RKO (cell line): ENCODE measurements around the gene DAP.

Experiments
- DNase-seq: peaks from one replicate; pipeline ENCODE4 v3.0.0-alpha.2; 2016; ENCODE audit warnings: low spot score

Gene DAP

DNA sequence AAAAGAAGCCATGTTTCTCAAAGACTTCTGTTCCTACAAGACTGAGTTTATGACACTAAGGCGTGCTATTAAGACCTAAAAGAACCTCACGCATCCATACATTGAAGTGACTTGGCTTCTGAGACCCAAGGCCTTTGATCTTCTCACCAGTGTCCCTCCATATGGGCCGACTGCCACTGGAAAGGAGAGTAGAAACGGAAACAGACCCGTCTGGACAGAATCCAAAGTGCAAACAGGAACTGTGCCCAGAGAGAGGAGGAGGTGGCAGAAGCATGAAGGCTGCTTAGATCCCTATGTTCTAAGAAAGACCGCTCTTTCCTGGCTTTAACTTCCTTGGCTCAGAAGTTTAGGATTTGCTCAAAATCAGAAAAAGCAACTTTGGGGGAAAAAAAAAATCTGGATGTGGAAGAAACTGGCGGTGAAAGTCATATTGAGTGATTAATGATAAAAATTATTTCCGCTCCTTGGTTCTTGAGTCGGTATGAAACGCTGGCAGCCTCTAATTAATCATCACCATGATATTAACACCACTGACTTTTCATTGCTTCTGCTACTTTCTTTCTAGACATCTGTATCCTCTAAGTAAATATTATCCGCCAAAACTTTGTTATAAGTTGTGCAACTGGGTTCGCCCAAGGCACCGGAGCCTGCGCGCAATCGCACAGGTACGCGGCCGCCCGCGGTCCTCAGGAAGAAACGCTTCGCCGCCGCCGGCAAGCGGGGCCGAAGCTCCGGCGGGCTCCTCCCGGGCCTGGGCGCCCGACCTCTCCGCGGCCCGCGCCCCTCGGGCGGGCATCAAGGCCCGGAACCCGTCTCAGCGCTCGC, 726 bp downstream of the DAP start:
- DNase-seq: peak; percentile 74

DNA sequence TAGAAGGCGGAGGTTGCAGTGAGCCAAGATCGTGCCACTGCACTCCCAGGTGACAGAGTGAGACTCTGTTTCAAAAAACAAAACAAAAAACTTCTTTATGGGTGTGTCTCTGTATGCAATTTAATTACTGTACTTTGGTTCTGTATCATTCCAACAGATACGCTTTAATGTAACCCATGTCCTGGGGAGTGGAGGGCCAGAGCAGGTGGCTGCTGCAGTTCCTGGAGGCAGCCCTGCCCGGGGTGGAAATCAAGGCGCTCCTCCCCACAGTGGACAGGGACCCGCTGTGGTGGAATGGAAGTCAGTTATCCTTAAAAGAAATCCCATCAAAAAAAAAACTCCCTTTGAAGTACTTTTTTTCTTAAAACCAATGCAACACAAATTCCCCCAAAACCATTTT, 1.9 kb downstream of the DAP start:
- no peak for DNase-seq

DNA sequence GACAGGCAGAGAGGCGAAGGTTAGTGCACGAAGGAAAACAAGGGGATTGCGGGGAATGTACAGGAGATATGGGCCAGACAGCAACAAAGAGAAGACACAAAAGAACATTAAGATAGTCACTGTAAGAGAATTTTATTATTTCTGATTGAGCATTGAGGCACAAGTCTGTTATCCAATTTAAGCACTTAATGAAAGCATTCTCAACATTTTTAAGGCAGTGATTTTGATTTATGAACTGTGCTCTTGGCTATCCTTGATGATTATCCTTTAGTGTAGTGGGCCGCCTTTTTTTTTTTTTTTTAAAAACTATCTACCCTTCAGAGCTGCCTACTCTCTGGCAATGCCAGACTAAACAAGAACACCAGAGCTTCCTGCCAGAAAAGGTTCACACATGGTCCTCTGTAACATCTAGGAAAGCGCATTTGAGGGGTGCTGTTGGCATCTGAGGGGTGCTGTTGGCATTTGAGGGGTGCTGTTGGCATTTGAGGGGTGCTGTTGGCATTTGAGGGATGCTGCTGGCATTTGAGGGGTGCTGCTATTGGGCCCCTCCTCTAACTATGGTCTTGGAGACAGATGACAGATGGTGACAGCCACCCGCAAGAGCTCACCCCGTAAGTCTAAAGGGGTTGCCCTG, 3.0 kb downstream of the DAP start:
- no peak for DNase-seq

DNA sequence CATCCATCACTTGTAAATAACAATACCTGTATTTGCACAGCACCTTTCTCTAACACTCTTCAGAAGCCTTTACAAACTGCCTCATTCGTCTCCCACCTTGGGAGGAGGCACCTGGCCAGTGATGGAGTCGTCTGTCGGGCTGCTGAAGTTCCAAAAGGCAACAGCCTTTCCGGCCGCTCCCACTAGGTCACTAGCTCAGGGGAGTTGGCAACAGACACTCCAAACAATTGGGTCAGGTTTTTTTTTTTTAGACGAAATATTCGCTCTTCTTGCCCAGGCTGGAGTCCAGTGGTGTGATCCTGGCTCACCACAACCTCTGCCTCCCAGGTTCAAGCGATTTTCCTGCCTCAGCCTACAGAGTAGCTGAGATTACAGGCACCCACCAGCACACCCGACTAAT, 4.0 kb downstream of the DAP start:
- DNase-seq: no peak

DNA sequence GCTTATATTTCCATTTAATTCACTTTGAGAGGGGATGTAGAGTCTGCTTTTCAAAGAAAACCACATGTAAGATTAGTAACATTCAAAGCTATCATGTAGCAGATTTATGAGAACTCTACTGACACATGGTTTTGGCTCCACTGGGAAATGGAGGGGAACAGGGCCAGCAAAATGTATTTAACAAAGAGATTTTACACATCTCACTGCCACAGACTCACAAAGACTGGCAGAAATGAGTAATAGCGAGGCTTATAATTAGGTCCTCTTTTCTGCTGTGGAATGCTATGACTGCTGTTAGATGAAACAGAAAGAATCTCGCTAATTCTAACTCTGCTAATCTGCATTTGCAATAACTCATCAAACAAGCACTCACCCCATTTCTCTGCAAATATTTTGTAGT, 4.5 kb downstream of the DAP start:
- DNase-seq: no peak

DNA sequence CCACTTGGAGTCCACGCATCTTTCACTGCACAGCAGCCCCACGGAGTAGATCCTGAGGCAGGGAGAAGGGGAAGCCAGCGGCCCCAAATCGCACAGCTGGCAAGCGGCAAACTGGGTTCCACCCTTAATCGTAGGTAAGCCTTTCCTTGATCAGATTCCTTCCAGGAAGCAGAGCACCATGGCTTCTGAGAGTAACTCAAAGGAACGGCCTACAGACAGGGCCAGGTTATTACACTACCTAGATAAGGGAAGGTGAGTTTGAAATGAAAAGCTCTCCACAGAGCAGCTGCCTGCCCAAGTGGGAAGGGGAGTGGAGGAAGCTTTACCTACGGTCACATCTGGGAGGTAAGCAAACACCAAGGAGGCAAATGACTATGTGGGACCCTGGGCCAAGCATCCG, 7.9 kb downstream of the DAP start:
- no peak for DNase-seq

DNA sequence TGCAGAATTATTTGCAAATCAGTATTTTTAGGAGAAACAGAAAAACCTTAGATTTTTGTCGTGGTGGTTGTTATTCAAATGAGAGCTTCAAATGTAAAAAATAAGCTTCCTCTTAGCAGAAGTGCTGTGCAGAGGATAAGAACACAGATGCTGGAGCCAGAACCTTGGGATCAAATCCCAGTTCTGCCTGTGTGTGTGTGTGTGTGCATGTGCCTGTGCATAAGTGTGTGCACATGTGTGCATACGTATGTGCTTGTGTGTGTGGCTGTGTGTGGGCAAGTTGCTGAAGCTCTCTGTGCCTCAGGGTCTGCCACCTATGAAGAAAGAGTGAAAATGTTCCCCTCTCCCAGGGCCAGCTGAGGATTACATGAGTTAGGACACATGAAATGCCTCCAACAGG, 8.6 kb downstream of the DAP start:
- DNase-seq: no peak

DNA sequence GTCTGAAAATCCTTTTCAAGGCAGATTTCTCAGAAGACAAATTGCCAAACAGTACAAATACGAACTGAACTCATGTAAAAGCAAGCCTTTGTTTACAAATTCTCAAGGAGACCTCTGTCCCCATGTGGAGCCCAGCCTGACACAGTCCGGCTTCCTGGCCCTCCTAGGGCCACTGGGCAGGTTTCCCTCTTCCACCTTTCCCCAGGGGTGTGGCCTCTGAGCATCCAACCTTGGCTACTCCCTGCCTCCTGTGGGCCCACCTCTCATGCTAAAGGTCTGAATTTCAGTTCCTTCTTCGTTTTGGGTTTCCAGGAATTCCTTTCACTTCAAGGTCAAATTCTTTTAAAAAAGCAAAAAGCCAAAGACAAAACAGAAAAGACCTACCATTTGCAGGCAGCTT, 10.1 kb downstream of the DAP start:
- no peak for DNase-seq

DNA sequence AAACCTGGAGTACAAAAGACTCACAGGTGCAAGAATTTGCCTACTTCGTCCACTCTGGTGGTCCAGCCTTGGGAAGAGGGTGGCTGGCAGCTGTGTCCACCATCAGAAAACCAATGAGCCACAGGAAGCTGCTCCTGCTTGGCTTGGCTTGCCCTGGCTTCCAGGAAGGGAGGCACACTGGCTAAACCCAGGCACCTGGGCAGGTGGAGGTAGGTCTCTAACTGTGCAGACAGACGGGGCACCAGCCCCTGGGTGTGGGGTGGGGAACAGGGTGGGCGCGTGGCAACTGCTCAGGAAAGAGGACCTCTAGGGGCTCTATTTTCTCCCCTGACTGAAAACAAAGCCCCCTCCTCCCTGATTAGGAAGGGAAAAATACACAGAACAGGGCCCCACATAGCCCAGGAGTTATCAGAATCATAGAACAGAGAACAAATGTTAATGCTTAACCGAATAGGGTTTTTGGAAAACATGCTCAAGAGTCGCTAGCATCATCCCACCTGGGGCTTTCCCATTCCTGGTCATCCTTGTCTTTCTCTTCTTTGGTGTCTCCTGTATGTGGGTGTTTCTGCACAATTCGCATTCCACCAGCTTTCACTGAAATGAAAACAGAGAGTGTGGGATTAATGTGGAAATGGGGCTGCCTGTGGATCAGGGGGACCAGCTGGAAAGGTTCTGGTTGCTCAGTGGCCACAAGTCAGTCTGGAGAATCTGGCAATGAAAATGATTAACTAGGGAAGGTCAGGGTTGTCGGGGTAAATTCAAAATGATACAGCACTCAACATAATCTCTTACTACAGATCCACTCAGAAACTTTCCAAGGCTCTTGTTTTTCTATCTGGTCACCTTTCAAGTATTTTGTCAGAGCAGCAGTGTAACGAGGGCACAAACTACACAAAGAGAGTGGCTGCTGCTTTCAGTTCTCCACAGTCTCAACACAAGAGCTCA, 13.1 kb downstream of the DAP start:
- no peak for DNase-seq

DNA sequence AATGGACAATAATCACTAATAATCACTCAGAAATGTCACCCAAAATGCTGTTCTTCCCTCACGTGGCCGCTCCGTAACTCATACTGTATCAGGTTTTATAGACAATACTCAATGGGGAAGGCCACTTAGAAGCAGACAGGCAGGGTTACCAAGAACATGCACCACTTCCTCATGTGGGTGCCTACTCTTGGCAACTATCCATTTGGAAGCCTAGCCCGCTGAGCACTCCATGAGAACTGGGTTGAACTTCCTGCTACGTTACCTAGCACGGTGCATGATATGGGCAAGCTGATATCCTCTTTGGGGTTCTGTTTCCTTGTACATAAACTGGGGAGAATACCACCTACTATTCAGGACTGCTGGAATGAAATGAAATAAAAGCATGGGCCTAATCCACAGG, 14.3 kb downstream of the DAP start:
- no peak for DNase-seq

DNA sequence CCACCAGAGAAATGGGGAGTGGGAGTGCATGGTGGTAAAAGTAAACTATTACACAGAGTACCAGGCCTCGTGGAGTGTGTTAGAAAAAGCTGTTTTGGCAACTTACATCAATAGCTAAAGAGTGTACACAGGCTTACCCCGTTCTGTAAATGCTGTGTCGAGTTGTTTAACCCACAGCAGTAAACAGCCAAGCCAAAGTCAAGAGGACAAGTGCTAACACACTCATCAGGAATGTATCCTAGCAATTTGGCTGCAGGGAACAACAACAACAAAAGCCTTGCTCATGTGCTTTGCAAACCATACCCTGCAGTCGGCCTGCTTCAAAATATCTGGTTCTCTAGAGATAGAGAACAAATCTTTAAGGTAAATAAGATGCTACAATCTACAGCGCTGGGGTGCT, 15.9 kb downstream of the DAP start:
- DNase-seq: no peak

DNA sequence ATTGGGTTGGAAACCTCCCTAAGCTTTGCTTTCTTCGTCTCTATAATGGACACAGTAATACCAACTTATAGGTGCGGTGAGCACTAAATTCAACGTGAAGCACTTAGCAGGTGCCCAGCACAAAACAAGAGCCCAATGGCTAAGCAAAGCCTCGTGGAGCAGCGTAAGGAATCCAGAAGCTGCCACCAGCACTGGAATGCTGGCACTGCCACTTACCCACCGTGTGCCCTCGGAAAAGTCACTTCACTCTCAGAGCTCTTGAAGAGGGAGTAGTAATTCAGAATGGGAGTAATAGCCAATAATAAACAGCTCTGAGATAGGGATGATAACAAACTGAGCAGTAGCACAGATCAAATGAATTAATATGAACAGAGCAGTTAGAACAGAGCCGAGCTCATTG, 16.4 kb downstream of the DAP start:
- no peak for DNase-seq

DNA sequence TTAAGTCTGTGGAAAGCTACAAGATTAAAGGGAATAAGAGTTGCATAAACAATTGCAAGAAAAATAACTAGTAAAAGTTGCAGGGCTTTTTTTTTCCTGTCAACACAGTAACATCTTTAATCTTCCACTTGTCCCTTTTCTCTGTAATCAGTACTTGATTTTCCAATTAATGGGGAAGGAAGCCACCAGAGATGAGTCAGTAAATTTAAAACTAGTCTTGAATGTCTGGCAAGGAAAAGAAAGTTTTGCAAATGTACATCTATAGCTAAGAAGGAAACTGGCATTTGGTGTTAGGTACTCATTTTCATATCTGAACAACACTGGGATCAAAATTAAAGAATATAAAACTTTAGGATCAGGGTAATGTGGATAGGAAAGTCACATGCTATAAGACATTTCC, 17.1 kb downstream of the DAP start:
- DNase-seq: no peak

DNA sequence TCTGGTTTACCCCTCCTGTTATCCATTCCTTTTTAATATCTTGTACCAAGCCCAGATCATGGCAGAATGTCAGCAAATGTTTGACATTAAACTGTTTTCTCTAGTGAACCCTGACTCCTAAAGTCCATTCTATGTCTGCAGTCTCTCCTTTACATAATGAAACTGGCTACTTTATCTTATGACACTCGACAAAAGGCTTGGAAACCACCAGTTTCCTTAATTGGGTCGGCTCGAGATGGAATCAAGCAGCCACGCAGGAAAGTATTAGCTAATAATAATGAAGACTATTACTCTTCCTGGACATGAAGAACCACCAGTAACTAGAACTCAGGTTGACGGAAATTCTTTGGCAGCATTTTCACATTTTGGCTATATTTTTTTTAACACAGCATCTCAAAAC, 17.5 kb downstream of the DAP start:
- no peak for DNase-seq

DNA sequence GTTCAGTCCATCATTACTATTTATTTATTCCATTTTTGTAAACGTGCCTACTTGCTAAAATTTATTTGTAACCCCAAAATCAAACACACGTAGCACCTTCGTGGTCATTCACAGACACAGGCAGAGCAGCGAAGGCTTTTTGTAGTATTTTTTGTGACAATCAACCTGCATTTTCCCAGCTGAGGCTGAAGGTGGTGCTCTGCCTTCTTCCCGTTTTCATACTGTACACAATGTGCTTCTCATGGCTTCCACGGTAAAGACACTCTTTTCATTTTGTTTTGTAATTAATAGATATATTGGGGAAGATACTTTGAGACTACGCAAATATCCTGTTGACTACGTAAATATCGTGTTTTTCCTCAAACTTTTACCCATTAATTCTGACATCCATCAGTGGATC, 19.4 kb downstream of the DAP start:
- DNase-seq: no peak

DNA sequence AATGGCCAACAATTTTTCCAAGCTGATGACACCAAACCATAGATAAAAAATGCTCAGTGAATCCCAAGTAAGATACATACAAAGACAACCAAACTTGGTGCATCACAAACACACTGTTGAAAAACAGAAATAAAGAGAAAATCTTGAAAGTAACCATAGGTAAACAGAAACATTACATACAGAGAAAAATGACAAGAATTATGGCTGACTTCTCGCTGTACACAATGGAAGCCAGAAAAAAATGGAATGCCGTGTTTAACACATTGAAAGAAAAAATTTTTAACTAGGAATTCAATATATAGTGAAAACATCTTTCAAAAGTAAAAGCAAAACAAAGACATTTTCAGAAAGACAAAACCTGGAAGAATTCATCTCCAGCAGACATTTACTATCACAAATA, 20.6 kb downstream of the DAP start:
- DNase-seq: no peak

DNA sequence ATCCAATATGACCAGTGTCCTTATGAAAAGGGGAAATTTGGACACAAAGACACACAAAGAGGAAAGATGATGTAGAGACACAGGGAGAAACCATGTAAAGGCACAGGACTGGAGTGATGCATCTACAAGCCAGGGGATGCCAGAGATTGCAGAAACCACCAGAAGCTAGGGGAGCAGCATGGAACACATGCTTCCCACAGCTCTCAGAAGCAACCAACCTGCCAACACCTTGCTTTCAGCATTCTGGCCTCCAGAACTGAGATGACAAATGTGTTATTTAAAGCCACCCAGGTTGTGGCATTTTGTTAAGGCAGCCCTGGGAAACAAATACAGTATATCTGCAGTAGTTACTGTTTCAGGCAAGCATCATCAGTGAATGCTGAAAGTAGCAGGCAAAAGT, 23.2 kb downstream of the DAP start:
- no peak for DNase-seq

DNA sequence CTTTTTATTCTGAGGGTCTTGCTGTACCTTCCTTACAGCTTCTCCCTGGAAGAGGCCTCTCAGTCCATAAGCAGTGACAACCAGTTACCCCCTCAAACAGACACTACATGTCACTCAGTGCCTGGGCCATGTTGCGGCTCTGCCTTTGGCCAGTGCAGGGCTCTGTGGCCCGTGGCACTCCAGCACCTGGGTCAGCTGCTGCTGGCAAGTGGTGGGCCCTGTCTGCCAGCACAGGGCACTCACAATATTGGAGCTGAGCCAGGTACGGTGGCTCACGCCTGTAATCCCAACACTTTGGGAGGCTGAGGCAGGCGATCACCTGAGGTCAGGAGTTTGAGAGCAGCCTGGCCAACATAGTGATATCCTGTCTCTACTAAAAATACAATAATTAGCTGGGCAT, 24.2 kb downstream of the DAP start:
- no peak for DNase-seq

DNA sequence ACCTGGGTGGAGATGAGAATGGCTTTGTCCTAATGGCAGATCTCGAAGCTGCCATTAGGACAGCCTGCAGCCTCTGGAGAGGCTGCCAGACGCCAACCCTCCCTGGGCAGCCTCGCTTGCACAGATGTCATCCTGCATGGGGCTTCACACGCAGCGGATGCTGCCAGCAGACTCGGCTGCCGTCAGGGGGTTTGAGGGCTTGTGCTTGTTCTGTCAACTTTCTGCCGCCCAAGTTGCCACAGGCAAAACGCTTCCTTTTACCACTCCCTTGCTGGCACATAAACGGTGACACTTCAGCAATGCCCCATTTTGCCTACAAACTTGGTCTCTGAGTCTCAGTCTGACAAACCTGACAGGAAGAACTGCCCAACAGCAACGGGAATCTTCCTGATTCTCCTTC, 24.7 kb downstream of the DAP start:
- DNase-seq: no peak

DNA sequence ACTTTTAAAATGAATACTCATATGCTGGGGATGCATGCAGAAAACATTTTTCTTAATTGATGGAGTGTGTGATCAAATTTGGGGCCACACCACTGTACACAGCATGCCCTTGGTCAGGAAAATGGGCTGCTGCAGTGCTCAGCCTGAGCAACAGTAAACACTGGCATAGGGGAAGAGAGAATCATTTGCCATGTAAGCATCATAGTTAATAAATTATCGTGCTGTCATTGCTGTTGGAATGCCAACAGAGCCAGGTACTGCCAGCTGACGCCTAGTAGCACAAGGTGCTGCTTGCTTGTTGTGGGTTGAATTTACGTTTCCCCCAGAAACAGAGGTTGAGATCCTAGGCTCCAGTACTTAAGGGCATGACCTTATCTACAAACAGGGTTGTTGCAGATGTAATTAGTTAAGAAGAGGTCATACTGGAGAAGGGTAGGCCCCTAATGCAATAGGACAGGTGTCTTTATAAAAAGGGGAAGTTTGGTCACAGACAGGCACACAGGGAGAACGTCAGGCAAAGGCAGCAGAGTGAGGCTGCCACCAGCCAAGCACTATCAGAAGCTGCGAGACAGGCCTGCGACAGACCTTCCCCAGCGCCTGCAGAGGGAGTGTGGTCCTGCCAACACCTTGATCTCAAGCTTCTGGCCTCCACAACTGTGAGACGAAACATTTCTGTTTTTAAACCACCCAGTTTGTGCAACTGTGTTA, 25.3 kb downstream of the DAP start:
- DNase-seq: no peak

DNA sequence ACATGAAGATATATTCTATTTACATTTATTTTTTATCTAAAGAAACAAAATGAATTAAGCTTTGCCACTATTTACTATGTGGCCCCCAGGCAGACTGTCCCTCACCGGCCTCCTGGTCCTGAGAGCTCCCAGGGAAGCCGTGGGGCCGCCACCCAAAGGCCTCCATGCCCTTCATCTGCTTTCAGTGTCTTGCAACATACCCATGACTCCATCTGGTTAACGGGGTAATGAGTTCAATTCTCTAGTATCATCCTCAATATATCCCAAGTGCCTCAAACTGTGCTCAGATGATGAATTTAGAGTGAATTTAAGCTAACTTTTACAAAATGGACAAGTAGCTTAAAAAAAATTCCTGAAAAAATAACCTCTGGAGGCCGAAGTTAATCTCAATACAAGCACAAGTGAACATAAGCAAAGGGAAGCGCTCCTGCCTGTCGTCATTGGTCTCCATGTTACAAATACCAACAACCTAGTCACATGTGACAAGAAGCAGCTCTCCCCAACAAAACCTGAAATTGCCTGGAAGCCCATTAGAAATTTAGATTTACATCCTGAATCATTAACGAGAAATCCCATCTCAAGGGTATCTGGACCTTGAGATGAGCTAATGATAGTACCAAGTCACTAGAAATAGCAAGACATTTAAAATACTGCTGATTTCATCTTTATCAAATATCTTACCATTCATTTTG, 26.1 kb downstream of the DAP start:
- no peak for DNase-seq
